Left hindlimb (tissue), 1 donor: Measurements from ENCODE around the gene TACR2.

Experiments
- DNase-seq: peaks from one replicate; pipeline ENCODE4 v3.0.0-alpha.2; 2018

Gene TACR2

DNA sequence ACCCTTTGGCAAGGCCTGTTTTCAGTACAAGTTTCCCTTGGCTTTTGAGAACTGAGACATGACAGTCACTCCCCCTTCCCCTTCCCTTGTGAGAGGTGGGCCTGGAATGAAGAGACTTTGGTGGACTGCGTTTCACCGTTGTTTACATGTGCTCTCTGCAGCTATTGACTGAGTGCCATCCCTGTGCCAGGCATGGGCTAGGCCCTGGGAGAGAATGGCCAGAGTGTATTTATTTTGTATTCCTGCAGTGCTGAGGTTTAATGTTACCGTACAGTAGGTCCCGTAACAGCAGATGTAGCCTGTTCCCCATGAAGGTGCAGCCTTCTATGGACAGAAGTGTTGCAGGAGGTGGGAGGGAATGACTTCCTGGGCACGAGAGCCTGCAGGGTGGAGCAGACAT, 50.0 kb downstream of the TACR2 start:
- DNase-seq = no peak

DNA sequence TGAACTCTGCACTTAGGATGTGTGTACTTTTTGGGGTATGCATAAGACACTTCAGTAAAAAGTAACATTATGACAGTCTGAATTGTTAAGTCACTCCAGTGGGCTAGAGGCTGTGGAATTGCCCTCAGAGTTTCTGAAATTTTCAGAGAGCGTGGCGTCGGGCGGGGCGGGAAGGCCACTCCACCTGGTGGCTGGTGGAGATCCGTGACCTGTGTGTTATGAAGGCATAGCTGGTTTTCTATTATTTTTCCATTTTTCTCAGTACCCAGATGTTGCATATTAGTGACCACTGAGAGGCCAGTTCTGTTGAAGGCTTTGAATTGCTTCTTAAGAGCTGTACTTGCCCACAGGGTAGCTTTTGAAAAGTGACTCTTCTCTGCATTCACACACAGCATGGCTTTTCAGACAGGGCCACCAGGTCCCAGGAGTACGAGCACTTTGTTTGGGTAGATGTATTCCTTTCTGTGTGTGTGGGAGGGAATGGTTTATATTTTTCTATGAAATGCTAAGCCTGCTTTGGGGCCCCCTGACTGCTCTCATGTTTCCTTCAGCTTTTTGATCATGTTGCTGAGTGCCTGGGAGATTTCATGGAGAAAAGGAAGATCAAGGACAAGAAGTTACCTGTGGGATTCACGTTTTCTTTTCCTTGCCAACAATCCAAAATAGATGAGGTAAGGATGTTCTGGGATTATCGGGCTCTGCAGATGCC, 52.3 kb downstream of the TACR2 start:
- DNase-seq = no peak

DNA sequence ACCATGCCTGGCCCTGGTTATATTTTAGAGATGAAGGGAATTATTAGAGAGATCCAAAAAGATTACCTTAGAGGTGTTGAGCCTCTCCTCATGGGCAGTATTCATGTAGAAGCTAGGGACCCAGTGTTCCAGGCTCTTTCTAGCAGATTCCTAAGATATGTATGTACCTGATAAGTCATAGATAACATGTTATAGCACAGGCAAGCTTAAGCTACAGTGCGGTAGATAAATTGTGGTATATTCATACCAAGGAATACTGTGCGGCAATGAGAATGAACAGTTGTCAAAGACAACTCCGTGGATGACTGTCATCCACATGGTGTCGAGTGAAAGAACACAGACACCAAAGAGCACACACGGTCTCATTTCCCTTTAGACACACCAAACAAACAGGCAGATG, 53.1 kb downstream of the TACR2 start:
- DNase-seq = no peak

DNA sequence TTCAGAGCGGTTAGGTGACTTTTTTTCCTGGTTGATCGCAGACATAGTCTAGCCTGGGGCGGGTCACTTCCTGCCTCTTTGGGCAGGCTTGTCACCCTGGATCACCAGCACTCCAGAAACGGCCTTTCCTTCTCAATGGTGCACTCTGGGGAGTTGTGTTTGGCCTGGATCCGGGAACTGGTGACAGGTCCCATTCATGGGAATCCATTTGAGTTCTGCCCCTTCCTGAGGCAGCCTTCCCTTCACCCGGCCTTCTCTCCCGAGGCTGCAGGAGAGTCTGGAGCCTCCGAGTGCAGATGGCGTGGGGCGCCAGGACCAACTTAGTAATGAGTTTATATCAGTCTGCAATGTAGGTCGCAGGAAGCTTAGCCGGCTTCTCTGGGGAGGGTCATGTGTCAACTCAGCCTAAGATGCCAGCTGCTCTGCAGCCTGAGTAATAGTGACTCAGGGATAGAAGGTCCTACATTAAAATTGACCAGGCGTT, 54.2 kb downstream of the TACR2 start:
- DNase-seq = peak; percentile 36

- DNase-seq = no peak
These were observed 55.5 kb downstream of the TACR2 start for GRCh38 chr10:69361303-69361614.

GRCh38 chr10:69360485-69361302, 56.0 kb downstream of the TACR2 start:
- peak; percentile 75 for DNase-seq

- DNase-seq = no peak
These were observed 57.1 kb downstream of the TACR2 start for GRCh38 chr10:69359594-69359993.

DNA sequence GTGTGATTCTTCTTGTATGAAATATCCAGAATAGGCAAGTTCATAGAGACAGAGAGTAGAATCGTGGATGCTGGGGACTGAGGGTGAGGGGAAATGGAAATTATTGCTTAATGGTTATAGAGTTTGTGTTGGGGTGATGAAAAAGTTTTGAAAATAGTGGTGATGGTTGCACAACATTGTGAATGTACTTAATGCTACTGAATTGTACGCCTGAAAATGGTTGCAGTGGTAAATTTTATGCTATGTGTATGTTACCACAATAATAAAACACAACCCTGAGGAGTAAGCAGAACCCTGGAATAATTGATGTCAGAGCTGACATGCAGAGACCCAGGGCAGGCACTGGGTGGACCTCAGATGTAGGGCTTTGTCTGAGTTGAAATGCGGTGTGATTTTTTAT, 57.6 kb downstream of the TACR2 start:
- no peak for DNase-seq

DNA sequence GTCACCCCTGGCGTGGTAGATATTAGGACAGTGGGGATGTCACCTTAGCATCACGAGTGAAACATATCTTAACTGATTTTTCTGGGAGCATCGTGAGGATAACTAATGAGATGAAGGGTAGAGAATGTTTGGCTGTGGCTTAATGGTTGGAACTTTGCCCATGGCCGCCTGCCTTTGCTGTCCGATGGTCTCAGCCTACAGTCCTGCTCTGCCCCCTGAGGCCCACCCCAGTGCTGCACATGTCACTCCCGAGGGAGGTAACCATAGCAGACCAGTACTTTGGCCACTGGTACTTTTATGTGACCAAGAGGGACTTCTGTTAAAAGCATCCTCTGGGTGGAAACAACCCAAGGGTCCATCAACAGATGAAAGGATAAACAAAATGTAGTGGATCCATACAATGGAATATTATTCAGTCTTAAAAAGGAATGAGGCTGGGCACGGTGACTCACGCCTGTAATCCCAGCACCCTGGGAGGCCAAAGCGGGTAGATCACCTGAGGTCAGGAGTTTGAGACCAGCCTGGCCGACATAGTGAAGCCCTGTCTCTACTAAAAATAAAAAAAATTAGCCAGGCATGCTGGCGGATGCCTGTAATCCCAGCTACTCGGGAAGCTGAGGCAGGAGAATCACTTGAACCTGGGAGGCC, 58.4 kb downstream of the TACR2 start:
- no peak for DNase-seq

GRCh38 chr10:69356187-69356586, 60.5 kb downstream of the TACR2 start:
- DNase-seq = no peak

- no peak for DNase-seq
These were observed 62.6 kb downstream of the TACR2 start for GRCh38 chr10:69353977-69354635.
